Measurements from ENCODE around the gene APOE.

- TF ChIP-seq, protein P1, sequence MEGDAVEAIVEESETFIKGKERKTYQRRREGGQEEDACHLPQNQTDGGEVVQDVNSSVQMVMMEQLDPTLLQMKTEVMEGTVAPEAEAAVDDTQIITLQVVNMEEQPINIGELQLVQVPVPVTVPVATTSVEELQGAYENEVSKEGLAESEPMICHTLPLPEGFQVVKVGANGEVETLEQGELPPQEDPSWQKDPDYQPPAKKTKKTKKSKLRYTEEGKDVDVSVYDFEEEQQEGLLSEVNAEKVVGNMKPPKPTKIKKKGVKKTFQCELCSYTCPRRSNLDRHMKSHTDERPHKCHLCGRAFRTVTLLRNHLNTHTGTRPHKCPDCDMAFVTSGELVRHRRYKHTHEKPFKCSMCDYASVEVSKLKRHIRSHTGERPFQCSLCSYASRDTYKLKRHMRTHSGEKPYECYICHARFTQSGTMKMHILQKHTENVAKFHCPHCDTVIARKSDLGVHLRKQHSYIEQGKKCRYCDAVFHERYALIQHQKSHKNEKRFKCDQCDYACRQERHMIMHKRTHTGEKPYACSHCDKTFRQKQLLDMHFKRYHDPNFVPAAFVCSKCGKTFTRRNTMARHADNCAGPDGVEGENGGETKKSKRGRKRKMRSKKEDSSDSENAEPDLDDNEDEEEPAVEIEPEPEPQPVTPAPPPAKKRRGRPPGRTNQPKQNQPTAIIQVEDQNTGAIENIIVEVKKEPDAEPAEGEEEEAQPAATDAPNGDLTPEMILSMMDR (IDR thresholded peaks at IDR 0.05) = no peak
- TF ChIP-seq POLR2A (IDR thresholded peaks at IDR 0.05) = no peak
- no peak for TF ChIP-seq POLR2AphosphoS5 (IDR thresholded peaks at IDR 0.05)
- no peak for TF ChIP-seq EP300 (IDR thresholded peaks at IDR 0.05)
Measured at GRCh38 chr19:44876930-44877535, 28.6 kb upstream of the APOE start.

Measured in gastroesophageal sphincter (tissue), 3 donors.